ENCODE data around the gene STX16.

The STX16 gene

GRCh38 chr20:58654337-58654736 is 3.3 kb downstream of the STX16 start:
- DNase-seq (ENCODE audit: low read depth in 1 of 2, low spot score in 1 of 2): no peak
- TF ChIP-seq JUND (IDR thresholded peaks at IDR 0.05; ENCODE audit: low read depth): no peak
- in situ Hi-C loops (cut with HindIII; ENCODE audit: low pct_unique_long_range_greater_than_20kb, low sequenced_read_pairs): no loop called here

DNA sequence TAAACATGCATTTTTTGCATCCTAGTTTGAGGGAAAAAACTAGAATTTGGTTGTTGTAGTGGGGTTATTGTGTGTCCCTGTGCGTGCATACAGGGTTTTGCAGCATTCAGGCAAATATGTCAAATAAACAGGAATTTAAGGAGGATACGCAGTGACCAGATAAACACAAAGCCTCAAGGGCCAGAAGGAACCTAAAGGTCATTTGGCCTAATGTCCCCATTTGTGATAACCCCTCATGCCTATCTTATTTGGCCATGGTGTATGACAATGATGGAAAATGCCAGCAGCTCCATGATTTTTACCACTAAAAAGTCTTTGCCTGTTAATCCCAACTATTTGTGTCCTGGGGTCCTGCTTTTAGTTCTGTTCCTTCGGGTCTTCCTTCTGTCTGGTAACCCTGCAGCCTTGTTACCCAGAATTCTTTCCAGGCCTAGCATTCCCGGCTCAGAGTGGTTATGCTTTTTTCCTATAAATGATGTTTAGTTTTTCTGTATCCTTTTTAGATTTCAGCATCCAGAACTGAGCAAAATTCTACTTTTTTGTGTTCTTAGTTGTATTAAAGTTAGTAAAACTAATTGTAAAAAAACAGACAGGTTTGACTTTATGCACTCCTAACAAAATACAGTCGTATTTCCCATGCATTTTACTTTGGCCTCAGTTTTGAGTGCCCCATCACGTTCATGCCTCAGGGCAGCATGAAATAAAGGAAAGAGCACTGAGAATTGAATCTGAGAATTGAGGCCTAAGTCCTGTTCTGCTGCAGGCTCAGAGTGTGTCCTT is 4.4 kb downstream of the STX16 start:
- no peak for TF ChIP-seq JUND (IDR thresholded peaks at IDR 0.05; ENCODE audit: low read depth)
- in situ Hi-C loops (cut with HindIII; ENCODE audit: low pct_unique_long_range_greater_than_20kb, low sequenced_read_pairs): no loop called here
- DNase-seq (ENCODE audit: low read depth in 1 of 2, low spot score in 1 of 2): no peak

DNA sequence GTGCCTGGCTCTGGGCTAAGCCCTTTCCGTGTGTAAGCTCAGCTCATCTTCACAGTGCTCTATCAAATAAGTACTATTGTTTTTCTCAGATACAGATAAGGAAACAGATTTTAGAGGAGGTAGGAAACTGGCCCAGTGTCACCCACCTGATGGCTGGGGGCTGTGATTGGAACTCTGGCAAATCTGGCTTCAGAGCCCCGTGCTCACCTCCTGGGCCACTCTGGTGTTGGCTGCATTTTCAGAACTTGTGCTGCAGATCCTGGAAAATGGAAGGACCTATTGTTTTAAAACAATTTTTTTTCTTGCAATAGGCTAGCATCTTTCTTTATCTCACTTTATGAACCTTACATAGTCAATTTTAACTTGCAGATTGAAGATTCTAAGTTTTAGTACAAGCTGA is 5.7 kb downstream of the STX16 start:
- no peak for TF ChIP-seq JUND (IDR thresholded peaks at IDR 0.05; ENCODE audit: low read depth)
- no peak for DNase-seq (ENCODE audit: low read depth in 1 of 2, low spot score in 1 of 2)
- in situ Hi-C loops (cut with HindIII; ENCODE audit: low pct_unique_long_range_greater_than_20kb, low sequenced_read_pairs): no loop called here

DNA sequence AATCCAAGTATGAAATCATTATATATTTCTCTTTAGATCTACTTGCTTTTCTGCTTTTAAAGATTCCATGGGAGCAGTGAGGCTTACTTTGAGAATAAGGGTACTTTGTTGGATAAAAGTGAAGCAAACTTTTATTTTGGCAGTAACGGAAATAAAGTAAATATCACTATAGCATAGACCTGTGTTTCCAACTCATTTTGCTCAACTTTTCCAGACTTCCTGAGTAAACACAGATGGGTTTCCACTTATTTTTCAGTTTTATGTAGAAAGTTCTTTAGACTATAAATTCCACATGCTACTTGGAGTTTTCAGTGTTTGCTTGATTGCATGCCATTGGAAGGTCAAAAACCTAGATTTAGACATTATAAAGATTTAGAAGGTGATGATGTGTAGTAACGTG is 6.2 kb downstream of the STX16 start:
- DNase-seq (ENCODE audit: low read depth in 1 of 2, low spot score in 1 of 2): no peak
- in situ Hi-C loops (cut with HindIII; ENCODE audit: low pct_unique_long_range_greater_than_20kb, low sequenced_read_pairs): no loop called here
- TF ChIP-seq JUND (IDR thresholded peaks at IDR 0.05; ENCODE audit: low read depth): no peak

DNA sequence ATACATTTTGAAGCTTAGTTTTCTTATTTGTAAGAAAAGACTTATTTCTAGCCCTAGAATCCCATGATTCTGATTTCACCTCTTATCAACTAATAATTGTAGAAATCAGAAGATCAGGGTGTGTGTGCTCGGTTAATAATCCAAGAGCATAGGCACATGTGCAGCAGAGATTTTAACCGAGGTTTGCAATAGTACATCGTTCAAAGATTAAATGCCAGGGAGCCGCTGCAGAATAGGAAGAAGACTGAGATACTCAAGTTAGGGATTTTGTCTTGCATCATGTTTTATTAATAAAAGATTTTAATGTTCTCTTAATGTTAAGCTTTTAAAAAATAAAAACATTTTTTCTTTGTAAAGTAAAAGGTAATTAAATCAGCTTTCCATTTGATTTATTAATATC is 6.9 kb downstream of the STX16 start:
- in situ Hi-C loops (cut with HindIII; ENCODE audit: low pct_unique_long_range_greater_than_20kb, low sequenced_read_pairs): no loop called here
- DNase-seq (ENCODE audit: low read depth in 1 of 2, low spot score in 1 of 2): no peak
- TF ChIP-seq JUND (IDR thresholded peaks at IDR 0.05; ENCODE audit: low read depth): no peak

GRCh38 chr20:58658760-58659159 is 7.7 kb downstream of the STX16 start:
- no peak for TF ChIP-seq JUND (IDR thresholded peaks at IDR 0.05; ENCODE audit: low read depth)
- DNase-seq (ENCODE audit: low read depth in 1 of 2, low spot score in 1 of 2): no peak
- in situ Hi-C loops (cut with HindIII; ENCODE audit: low pct_unique_long_range_greater_than_20kb, low sequenced_read_pairs): no loop called here

- in situ Hi-C loops (cut with HindIII; ENCODE audit: low pct_unique_long_range_greater_than_20kb, low sequenced_read_pairs): no loop called here
- no peak for DNase-seq (ENCODE audit: low read depth in 1 of 2, low spot score in 1 of 2)
- no peak for TF ChIP-seq JUND (IDR thresholded peaks at IDR 0.05; ENCODE audit: low read depth)
Observed at GRCh38 chr20:58659841-58660240, 8.8 kb downstream of the STX16 start.

- TF ChIP-seq JUND (IDR thresholded peaks at IDR 0.05; ENCODE audit: low read depth): no peak
- in situ Hi-C loops (cut with HindIII; ENCODE audit: low pct_unique_long_range_greater_than_20kb, low sequenced_read_pairs): no loop called here
- DNase-seq (ENCODE audit: low read depth in 1 of 2, low spot score in 1 of 2): no peak
Observed at GRCh38 chr20:58660855-58661597, 9.9 kb downstream of the STX16 start.

- TF ChIP-seq JUND (IDR thresholded peaks at IDR 0.05; ENCODE audit: low read depth): no peak
- no peak for DNase-seq (ENCODE audit: low read depth in 1 of 2, low spot score in 1 of 2)
- in situ Hi-C loops (cut with HindIII; ENCODE audit: low pct_unique_long_range_greater_than_20kb, low sequenced_read_pairs): no loop called here
Observed at GRCh38 chr20:58661598-58662473, 10.8 kb downstream of the STX16 start.

GRCh38 chr20:58664331-58664730 is 13.2 kb downstream of the STX16 start:
- DNase-seq (ENCODE audit: low read depth in 1 of 2, low spot score in 1 of 2): no peak
- in situ Hi-C loops (cut with HindIII; ENCODE audit: low pct_unique_long_range_greater_than_20kb, low sequenced_read_pairs): no loop called here
- no peak for TF ChIP-seq JUND (IDR thresholded peaks at IDR 0.05; ENCODE audit: low read depth)

DNA sequence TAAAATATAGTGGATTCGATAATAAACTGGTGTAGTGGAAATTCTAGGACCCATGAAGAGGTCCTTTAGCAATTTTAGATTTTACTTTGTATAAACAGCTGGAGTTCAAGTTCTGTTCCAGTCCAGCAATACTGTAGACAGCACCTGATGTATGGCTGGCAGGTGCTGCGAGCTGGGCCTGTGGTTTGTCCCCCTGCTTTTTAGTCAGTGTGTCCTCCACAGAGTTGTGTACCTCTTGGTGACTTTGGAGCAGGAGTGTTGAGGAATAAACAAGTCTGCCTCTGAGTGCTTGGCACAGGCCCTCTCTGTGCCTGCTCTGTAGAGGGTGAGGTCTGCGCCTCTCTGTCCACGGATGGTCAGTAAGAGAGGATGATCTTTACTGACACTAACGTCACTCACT is 13.8 kb downstream of the STX16 start:
- TF ChIP-seq JUND (IDR thresholded peaks at IDR 0.05; ENCODE audit: low read depth): no peak
- DNase-seq (ENCODE audit: low read depth in 1 of 2, low spot score in 1 of 2): no peak
- in situ Hi-C loops (cut with HindIII; ENCODE audit: low pct_unique_long_range_greater_than_20kb, low sequenced_read_pairs): no loop called here

GRCh38 chr20:58665606-58666005 is 14.5 kb downstream of the STX16 start:
- in situ Hi-C loops (cut with HindIII; ENCODE audit: low pct_unique_long_range_greater_than_20kb, low sequenced_read_pairs): no loop called here
- DNase-seq (ENCODE audit: low read depth in 1 of 2, low spot score in 1 of 2): no peak
- no peak for TF ChIP-seq JUND (IDR thresholded peaks at IDR 0.05; ENCODE audit: low read depth)

DNA sequence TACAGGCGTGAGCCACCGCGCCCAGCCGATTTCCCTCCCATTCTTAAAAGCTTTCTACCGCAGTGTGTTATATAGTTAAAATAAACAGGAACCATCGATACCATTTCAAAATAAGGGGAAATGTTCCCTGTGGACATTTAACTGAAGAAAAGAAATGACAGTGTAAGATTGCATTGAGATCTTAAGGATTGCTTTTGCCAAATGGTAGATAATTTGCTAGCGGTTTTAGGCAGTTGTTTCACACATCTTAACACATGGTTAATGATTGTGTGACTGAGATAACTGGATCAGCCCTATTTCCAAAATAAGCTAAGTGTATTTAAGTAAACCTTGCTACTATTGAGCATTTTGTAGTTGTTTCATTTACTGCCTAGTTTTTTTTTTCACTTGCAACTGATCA is 15.6 kb downstream of the STX16 start:
- no peak for DNase-seq (ENCODE audit: low read depth in 1 of 2, low spot score in 1 of 2)
- TF ChIP-seq JUND (IDR thresholded peaks at IDR 0.05; ENCODE audit: low read depth): no peak
- in situ Hi-C loops (cut with HindIII; ENCODE audit: low pct_unique_long_range_greater_than_20kb, low sequenced_read_pairs): no loop called here
